ENCODE results near the gene ADNP. TPM values are rescaled to one million over a fixed set of nuclear protein-coding genes. Genes with fewer than 3 reads are reported as not detected.
"Not testable (repeated sequence)": the region's sequence is repeated elsewhere in the genome, so short reads cannot be mapped to it uniquely, and the experiment has no call there.

ADNP gene
- total RNA-seq (66.7 TPM), polyA plus RNA-seq (ENCODE audit: insufficient read depth, low read depth, low replicate concordance) (32.0 TPM)
- long read RNA-seq, donor 1, full-length matches to known transcripts, result 14 of 19 reads
- long read RNA-seq, donor 1, partial matches to known transcripts, result 5 of 19 reads
- long read RNA-seq, donor 1, other reads (novel, unspliced or antisense), result 0 of 19 reads
- long read RNA-seq, donor 2, full-length matches to known transcripts, result 12 of 12 reads
- long read RNA-seq, donor 2, partial matches to known transcripts, result 0 of 12 reads
- long read RNA-seq, donor 2, other reads (novel, unspliced or antisense), result 0 of 12 reads
- long read RNA-seq, donor 3, full-length matches to known transcripts, result 8 of 27 reads
- long read RNA-seq, donor 3, partial matches to known transcripts, result 19 of 27 reads
- long read RNA-seq, donor 3, other reads (novel, unspliced or antisense), result 0 of 27 reads
- long read RNA-seq, donor 4, full-length matches to known transcripts, result 8 of 8 reads
- long read RNA-seq, donor 4, partial matches to known transcripts, result 0 of 8 reads
- long read RNA-seq, donor 4, other reads (novel, unspliced or antisense), result 0 of 8 reads
- long read RNA-seq, donor 5, result 0 reads
- long read RNA-seq, donor 6, full-length matches to known transcripts, result 1 of 1 reads
- long read RNA-seq, donor 6, partial matches to known transcripts, result 0 of 1 reads
- long read RNA-seq, donor 6, other reads (novel, unspliced or antisense), result 0 of 1 reads
- long read RNA-seq, donor 7, full-length matches to known transcripts, result 9 of 26 reads
- long read RNA-seq, donor 7, partial matches to known transcripts, result 9 of 26 reads
- long read RNA-seq, donor 7, other reads (novel, unspliced or antisense), result 8 of 26 reads
- long read RNA-seq, donor 8, full-length matches to known transcripts, result 15 of 15 reads
- long read RNA-seq, donor 8, partial matches to known transcripts, result 0 of 15 reads
- long read RNA-seq, donor 8, other reads (novel, unspliced or antisense), result 0 of 15 reads
- long read RNA-seq, donor 9, full-length matches to known transcripts, result 2 of 2 reads
- long read RNA-seq, donor 9, partial matches to known transcripts, result 0 of 2 reads
- long read RNA-seq, donor 9, other reads (novel, unspliced or antisense), result 0 of 2 reads
- long read RNA-seq, donor 10, full-length matches to known transcripts, result 10 of 10 reads
- long read RNA-seq, donor 10, partial matches to known transcripts, result 0 of 10 reads
- long read RNA-seq, donor 10, other reads (novel, unspliced or antisense), result 0 of 10 reads

DNA sequence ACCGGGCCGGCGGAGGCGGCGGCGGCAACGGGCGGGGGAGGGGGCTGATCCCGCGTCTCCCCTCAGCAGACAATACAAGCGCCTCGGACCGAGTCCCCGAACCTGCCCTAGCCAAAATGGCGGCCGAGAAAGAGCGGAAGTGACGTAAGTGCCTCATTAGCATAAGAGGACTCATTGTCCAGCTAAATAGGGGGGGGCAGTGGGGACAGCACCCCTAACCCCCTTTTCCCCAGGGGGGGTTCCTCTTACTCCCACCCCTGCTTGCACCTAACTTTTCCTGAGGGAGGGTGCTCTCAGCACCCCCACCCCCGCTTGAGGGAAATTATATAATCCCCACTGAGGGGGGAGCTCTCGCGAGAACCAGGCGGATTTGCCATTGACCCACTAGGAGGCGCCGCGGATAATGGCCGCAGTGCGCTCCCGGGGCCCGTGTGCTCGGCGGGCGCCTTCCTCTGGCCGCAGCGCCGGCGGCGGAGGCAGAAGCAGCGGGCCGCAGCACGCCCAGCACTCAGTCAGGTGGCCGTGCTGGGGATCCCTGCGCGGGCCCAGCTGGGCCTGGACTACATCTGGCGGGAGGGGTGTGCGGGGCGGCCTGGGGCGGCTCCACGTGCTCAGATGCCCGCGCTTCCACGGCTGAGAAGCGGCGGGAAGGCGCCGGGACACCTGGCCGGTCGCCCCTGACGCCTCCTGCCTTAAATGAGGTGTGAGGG is at the start of gene ADNP:
TSS of gene ADNP (minus strand) at position 132 of the 710 bp plus-strand sequence. CDS start 27,441 bp downstream, outside the sequence.
- peak within 1 kb of the TSS; percentile 61 to 71 (median 62) for H3K4me3 ChIP-seq (ENCODE audit: low read length in 3 of 3)
- H3K36me3 ChIP-seq (ENCODE audit: control insufficient read depth in 2 of 3, insufficient read depth in 3 of 3, low read length in 3 of 3), result peaks cover 0 to 9% (median 6%) of the 10 kb centered on the region in 3 donors
- H3K4me1 ChIP-seq (ENCODE audit: control insufficient read depth in 2 of 3, insufficient read depth in 2 of 3, low read depth in 1 of 3, low read length in 3 of 3), result peaks cover 3 to 15% (median 12%) of the 10 kb centered on the region in 3 donors
- DNase-seq (peak; percentile 95 to 98 (median 97)), FAIRE-seq (no peak)
- peak within 1 kb of the TSS; percentile 37 to 76 (median 71) for H3K9ac ChIP-seq (ENCODE audit: low read length in 3 of 3)
- intact Hi-C loops (cut with DNase I), result no loop called here
- TF ChIP-seq, protein P1, sequence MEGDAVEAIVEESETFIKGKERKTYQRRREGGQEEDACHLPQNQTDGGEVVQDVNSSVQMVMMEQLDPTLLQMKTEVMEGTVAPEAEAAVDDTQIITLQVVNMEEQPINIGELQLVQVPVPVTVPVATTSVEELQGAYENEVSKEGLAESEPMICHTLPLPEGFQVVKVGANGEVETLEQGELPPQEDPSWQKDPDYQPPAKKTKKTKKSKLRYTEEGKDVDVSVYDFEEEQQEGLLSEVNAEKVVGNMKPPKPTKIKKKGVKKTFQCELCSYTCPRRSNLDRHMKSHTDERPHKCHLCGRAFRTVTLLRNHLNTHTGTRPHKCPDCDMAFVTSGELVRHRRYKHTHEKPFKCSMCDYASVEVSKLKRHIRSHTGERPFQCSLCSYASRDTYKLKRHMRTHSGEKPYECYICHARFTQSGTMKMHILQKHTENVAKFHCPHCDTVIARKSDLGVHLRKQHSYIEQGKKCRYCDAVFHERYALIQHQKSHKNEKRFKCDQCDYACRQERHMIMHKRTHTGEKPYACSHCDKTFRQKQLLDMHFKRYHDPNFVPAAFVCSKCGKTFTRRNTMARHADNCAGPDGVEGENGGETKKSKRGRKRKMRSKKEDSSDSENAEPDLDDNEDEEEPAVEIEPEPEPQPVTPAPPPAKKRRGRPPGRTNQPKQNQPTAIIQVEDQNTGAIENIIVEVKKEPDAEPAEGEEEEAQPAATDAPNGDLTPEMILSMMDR (IDR thresholded peaks at IDR 0.05; ENCODE audit: borderline replicate concordance, extremely low read depth, insufficient read depth), result peak; percentile 43
- H3K9me3 ChIP-seq (ENCODE audit: control insufficient read depth in 2 of 3, insufficient read depth in 1 of 3, low read length in 3 of 3), result no peaks in the 10 kb centered on the region
- H3K27ac ChIP-seq (ENCODE audit: low read depth in 2 of 2, low read length in 2 of 2), result peak within 1 kb of the TSS; percentile 100
- H3K27me3 ChIP-seq (ENCODE audit: control insufficient read depth, insufficient read depth, low read length), result no peaks in the 10 kb centered on the region

DNA sequence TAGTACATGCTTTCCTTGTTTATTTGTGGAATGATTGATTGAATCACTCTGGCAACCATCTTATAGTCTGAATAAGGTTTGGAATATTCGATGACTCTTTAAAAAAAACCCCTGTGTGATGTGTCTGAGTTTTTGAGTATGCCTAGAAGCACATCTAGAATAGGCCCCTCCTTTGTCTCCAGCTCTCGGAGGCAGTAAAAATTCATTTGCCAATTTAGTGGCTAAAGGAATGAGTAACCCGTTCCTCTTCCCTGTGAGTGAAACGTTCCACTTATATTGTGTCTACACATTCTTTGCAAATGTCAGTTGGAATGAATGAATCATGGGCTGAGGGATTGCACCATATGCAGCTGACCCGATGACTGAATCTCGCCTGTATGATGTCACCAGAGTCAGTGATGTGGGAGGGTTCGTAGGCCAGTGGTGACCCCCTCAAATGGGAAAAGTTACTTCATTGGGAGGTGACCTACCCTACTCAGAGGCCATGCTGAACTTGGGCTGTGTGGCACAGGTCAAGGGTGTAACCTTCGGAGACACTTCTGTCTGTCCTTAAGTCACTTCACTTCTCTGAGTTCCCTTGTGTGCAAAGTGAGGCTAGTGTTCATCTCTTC is 48.9 kb upstream of the ADNP start:
- Histone ChIP-seq H3K36me3 (ENCODE audit: control insufficient read depth in 2 of 3, insufficient read depth in 3 of 3, low read length in 3 of 3) (no peaks in the 10 kb centered on the region), H3K9ac (ENCODE audit: low read length in 3 of 3) (no peak overlapping the region), H3K27me3 (ENCODE audit: control insufficient read depth, insufficient read depth, low read length) (no peaks in the 10 kb centered on the region), H3K4me3 (ENCODE audit: low read length in 3 of 3) (no peak overlapping the region), H3K4me1 (ENCODE audit: control insufficient read depth in 2 of 3, insufficient read depth in 2 of 3, low read depth in 1 of 3, low read length in 3 of 3) (no peaks in the 10 kb centered on the region), H3K27ac (ENCODE audit: low read depth in 2 of 2, low read length in 2 of 2) (no peak overlapping the region), H3K9me3 (ENCODE audit: control insufficient read depth in 2 of 3, insufficient read depth in 1 of 3, low read length in 3 of 3) (no peaks in the 10 kb centered on the region)
- TF ChIP-seq, protein P1 (IDR thresholded peaks at IDR 0.05; ENCODE audit: borderline replicate concordance, extremely low read depth, insufficient read depth), result no peak
- intact Hi-C loops (cut with DNase I), result no loop called here
- FAIRE-seq (no peak), DNase-seq (no peak)

DNA sequence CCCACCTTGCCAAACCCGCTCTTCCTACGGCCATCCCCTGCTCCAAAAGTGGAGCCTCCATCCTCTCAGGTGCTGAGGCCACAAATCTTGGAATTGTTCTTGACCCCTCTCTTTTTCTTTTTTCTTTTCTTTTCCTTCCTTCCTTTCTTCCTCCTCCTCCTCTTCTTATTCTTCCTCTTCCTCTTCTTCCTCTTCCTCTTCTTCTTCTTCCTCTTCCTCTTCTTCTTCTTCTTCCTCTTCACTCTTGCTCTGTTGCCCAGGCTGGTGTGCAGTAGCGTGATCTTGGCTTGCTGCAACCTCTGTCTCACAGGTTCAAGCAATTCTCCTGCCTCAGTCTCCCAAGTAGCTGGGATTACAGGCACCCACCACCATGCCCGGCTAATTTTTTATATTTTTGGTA is 47.3 kb upstream of the ADNP start:
- H3K27me3 ChIP-seq (ENCODE audit: control insufficient read depth, insufficient read depth, low read length); FAIRE-seq; H3K9ac ChIP-seq (ENCODE audit: low read length in 3 of 3); H3K9me3 ChIP-seq (ENCODE audit: control insufficient read depth in 2 of 3, insufficient read depth in 1 of 3, low read length in 3 of 3); intact Hi-C loops (cut with DNase I); H3K4me3 ChIP-seq (ENCODE audit: low read length in 3 of 3); H3K4me1 ChIP-seq (ENCODE audit: control insufficient read depth in 2 of 3, insufficient read depth in 2 of 3, low read depth in 1 of 3, low read length in 3 of 3); DNase-seq; H3K27ac ChIP-seq (ENCODE audit: low read depth in 2 of 2, low read length in 2 of 2); H3K36me3 ChIP-seq (ENCODE audit: control insufficient read depth in 2 of 3, insufficient read depth in 3 of 3, low read length in 3 of 3): not testable (repeated sequence)
